Measurements from ENCODE around the gene ZDHHC13.

The ZDHHC13 gene

GRCh38 chr11:19185036-19185435 is 68.1 kb downstream of the ZDHHC13 start:
- TF ChIP-seq CTCF (IDR thresholded peaks at IDR 0.05; ENCODE audit: insufficient read depth, low read length, poor library complexity, severe bottlenecking) = no peak

GRCh38 chr11:19185516-19186052 is 68.6 kb downstream of the ZDHHC13 start:
- no peak for DNase-seq (ENCODE audit: extremely low read depth, insufficient read length)
- no peak overlapping the region for H3K4me3 ChIP-seq (replicated peaks; ENCODE audit: low read depth, low read length)
- H3K27me3 ChIP-seq (replicated peaks; ENCODE audit: control insufficient read depth, insufficient read depth, low read length) = no peaks in the 10 kb centered on the region
- H3K36me3 ChIP-seq (ENCODE audit: control insufficient read depth, insufficient read depth, low read length) = no peaks in the 10 kb centered on the region
- TF ChIP-seq CTCF (IDR thresholded peaks at IDR 0.05; ENCODE audit: insufficient read depth, low read length, poor library complexity, severe bottlenecking) = no peak

More at GRCh38 chr11:19185036-19185435, 68.1 kb downstream of the ZDHHC13 start:
- H3K36me3 ChIP-seq (ENCODE audit: control insufficient read depth, insufficient read depth, low read length) = no peaks in the 10 kb centered on the region
- DNase-seq (ENCODE audit: extremely low read depth, insufficient read length) = no peak
- H3K4me3 ChIP-seq (replicated peaks; ENCODE audit: low read depth, low read length) = no peak overlapping the region
- no peaks in the 10 kb centered on the region for H3K27me3 ChIP-seq (replicated peaks; ENCODE audit: control insufficient read depth, insufficient read depth, low read length)

- H3K27me3 ChIP-seq (replicated peaks; ENCODE audit: control insufficient read depth, insufficient read depth, low read length) = no peaks in the 10 kb centered on the region
- no peak for TF ChIP-seq CTCF (IDR thresholded peaks at IDR 0.05; ENCODE audit: insufficient read depth, low read length, poor library complexity, severe bottlenecking)
- H3K36me3 ChIP-seq (ENCODE audit: control insufficient read depth, insufficient read depth, low read length) = no peaks in the 10 kb centered on the region
- no peak for DNase-seq (ENCODE audit: extremely low read depth, insufficient read length)
- H3K4me3 ChIP-seq (replicated peaks; ENCODE audit: low read depth, low read length) = no peak overlapping the region
Measured at GRCh38 chr11:19187114-19187832, 70.3 kb downstream of the ZDHHC13 start.

- Histone ChIP-seq H3K36me3 (ENCODE audit: control insufficient read depth, insufficient read depth, low read length) (no peaks in the 10 kb centered on the region), H3K4me3 (replicated peaks; ENCODE audit: low read depth, low read length) (no peak overlapping the region), H3K27me3 (replicated peaks; ENCODE audit: control insufficient read depth, insufficient read depth, low read length) (no peaks in the 10 kb centered on the region)
- no peak for TF ChIP-seq CTCF (IDR thresholded peaks at IDR 0.05; ENCODE audit: insufficient read depth, low read length, poor library complexity, severe bottlenecking)
- DNase-seq (ENCODE audit: extremely low read depth, insufficient read length) = no peak
Measured at GRCh38 chr11:19187833-19188258, 70.9 kb downstream of the ZDHHC13 start.

- H3K36me3 ChIP-seq (ENCODE audit: control insufficient read depth, insufficient read depth, low read length) = no peaks in the 10 kb centered on the region
- TF ChIP-seq CTCF (IDR thresholded peaks at IDR 0.05; ENCODE audit: insufficient read depth, low read length, poor library complexity, severe bottlenecking) = no peak
- no peak overlapping the region for H3K4me3 ChIP-seq (replicated peaks; ENCODE audit: low read depth, low read length)
- DNase-seq (ENCODE audit: extremely low read depth, insufficient read length) = no peak
- no peaks in the 10 kb centered on the region for H3K27me3 ChIP-seq (replicated peaks; ENCODE audit: control insufficient read depth, insufficient read depth, low read length)
Measured at GRCh38 chr11:19191530-19192169, 74.7 kb downstream of the ZDHHC13 start.
